ENCODE data around the gene AMIGO1.
A peak's percentile ranks its signal among the peaks of the same experiment; 100 is the strongest.

AMIGO1 gene

GRCh38 chr1:109502364-109502851 lies 7.1 kb downstream of the AMIGO1 start:
- DNase-seq (ENCODE audit: low read depth), result no peak

DNA sequence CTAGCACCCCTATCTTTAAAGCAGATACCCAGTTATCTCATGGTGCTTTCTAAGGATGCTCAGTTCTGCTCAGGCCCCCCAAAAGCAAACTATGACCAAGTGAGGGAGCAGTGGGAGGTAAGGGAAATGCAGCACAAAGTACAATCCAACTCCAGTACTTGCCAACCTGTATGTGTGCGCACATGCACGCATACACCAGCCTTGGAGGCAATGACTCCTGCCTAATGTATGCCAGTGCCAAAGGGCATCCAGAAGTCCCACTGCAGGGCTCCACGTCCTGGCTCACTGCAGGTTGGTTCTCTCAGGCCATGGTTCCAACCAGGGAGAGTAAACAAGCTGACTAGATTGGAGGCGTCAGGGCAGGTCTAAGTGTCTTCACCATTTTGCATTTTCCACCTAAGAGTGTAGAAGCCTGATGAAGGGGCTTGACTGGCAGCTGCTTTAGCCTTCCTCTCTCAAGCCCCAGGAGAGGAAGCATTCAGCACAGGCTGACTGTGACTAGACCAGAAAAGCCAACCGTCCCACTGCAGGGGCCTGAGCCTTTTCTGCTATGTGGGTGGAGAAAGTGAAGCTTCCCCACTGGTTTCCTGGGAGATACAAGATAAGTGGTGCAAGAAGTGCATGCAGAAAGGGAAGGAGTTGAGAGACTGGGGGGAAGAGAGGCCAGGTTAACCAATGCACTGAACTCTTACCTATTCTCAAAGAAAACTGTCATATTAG lies 7.7 kb downstream of the AMIGO1 start:
- no peak for DNase-seq (ENCODE audit: low read depth)

GRCh38 chr1:109500941-109501381 lies 8.6 kb downstream of the AMIGO1 start:
- no peak for DNase-seq (ENCODE audit: low read depth)

- no peak for DNase-seq (ENCODE audit: low read depth)
Observed at GRCh38 chr1:109499661-109500536, 9.6 kb downstream of the AMIGO1 start.

DNA sequence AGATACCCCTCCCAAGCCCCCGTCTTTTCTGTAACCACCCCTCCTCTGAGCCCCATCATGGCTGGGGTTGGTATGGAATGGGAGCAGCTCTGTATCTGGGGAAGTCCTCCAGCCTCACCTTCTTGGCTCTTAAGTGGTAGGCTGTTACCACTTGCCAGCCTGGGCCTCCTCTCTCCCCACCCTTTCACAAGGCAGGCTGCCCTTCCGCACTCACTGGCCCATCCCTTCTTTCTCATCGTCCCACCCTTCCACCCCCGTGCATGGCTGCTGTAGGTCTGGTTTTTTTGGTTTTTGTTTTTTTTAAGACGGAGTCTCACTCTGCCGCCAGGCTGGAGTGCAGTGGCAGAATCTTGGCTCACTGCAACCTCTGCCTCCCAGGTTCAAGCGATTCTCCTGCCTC lies 10.4 kb downstream of the AMIGO1 start:
- no peak for DNase-seq (ENCODE audit: low read depth)

GRCh38 chr1:109498161-109498801 lies 11.2 kb downstream of the AMIGO1 start:
- no peak for DNase-seq (ENCODE audit: low read depth)

DNA sequence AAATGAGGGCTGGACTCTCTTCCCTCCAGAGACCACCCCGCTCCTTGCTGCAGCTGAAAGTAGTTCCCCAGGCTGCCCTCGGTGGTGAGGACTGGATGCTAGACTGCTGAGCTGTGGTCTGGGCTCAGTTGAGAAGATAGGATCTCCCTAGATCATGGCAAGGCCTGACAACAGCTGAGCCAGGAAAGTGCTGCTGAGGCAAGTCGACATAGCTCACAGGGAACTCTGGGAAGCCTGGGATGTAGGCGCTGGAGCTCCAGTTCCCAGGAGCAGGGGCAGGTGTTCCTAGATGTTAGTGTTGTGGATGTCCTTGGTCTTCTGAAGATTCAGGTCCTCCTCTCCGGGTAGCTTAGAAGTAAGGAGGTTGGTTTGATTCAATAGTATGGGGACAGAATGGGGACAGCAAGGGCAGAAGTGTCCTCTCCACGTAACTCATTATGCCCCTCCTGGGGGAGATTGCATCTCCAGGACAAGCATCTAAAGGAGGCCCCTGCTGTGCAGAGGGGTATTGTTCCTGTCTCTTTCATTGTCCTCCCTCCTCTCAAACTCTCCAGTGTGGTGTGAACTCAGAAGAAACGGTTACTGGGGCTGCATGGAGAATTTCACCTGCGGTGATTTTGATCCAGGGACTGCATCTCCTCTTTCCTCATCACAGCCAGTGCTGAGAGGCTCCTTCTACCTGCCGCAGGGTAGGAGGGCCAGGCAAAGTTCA lies 11.9 kb downstream of the AMIGO1 start:
- DNase-seq (ENCODE audit: low read depth), result no peak

DNA sequence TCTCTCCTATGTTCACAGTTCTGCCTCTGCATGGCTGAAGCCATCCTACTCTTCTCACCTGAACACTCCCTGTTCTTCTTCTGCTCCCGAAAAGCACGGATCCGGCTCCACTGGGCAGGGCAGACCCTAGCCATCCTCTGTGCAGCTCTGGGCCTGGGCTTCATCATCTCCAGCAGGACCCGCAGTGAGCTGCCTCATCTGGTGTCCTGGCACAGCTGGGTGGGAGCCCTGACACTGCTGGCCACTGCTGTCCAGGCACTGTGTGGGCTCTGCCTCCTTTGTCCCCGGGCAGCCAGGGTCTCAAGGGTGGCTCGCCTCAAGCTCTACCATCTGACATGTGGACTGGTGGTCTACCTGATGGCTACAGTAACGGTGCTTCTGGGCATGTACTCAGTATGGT lies 13.8 kb downstream of the AMIGO1 start:
- no peak for DNase-seq (ENCODE audit: low read depth)

DNA sequence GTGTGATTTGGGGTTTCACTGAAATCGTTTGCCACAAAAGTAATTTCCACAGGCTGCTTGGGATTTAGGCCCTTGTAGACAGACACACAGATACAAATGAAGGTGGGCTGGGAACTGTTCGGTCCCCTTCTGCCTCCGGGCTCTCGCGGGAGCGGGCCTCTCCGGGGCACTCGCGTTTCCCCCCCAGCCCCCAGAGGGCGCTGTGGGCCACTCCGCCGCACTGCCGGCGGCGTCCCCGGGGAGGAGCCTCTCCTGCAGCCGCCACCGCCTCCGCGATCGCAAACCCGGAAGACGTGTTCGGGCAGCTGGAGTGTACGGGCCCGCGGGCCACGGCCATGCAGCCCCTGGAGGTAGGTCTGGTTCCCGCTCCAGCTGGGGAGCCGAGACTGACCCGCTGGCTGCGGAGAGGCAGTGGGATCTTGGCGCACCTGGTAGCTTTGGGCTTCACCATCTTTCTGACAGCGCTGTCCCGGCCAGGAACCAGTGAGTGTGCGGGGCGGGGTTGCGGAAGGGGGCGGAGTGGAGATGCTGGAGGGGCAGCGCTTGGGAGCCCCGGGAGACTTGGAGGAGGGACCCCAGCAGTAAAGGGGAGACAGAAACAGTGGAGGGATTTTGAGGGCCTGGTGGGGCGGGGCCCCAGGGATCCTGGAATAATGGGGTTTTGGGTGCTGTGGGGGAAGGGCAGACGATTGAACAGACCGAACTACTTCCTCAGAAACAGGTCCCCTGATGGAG lies 15.6 kb downstream of the AMIGO1 start, which contains the start of gene CYB561D1:
Gene CYB561D1, plus strand, starts transcription at position 290 of the 735 bp plus-strand sequence. Its CDS starts 46 bp downstream, at position 336.
- DNase-seq (ENCODE audit: low read depth), result peak; percentile 83

GRCh38 chr1:109493227-109493626 lies 16.3 kb downstream of the AMIGO1 start:
- DNase-seq (ENCODE audit: low read depth), result no peak

- DNase-seq (ENCODE audit: low read depth), result no peak
Observed at GRCh38 chr1:109492779-109493178, 16.7 kb downstream of the AMIGO1 start.

DNA sequence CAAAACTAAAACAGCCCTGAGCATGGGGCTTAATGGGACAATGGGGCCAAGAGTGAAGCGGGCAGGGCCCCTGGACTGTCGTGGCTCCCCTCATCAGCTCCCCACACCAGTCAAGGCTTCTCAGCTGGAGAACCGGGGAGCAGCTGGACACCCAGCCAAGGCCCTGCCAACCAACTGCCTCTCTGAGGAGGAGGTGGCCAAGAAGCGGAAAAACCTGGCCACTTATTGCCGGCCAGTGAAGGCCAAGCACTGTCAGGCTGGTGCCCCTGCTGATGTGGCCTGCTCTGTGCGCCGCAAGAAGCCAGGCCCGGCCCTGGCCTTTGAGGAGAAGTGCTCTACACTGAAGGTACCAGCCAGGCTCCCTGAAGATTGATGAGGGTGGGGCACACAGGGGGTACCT lies 18.2 kb downstream of the AMIGO1 start:
- DNase-seq (ENCODE audit: low read depth), result no peak

DNA sequence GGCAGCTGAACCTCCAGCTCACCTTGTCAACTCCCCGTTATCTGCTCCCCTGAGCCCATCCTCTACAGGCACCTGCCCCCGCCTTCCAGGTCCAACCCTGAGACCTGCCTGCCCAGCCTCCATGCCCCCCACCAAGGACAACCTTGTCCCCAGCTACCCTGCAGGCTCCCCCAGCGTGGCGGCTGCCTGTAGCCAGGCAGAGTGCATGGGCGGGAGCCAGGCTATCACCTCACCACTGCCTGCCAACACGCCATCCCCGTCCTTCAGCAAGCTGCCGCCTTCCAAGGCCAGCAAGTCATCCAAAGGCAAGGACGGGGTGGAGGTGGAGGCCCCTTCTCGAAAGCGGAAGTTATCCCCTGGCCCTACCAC lies 18.6 kb downstream of the AMIGO1 start:
- no peak for DNase-seq (ENCODE audit: low read depth)

DNA sequence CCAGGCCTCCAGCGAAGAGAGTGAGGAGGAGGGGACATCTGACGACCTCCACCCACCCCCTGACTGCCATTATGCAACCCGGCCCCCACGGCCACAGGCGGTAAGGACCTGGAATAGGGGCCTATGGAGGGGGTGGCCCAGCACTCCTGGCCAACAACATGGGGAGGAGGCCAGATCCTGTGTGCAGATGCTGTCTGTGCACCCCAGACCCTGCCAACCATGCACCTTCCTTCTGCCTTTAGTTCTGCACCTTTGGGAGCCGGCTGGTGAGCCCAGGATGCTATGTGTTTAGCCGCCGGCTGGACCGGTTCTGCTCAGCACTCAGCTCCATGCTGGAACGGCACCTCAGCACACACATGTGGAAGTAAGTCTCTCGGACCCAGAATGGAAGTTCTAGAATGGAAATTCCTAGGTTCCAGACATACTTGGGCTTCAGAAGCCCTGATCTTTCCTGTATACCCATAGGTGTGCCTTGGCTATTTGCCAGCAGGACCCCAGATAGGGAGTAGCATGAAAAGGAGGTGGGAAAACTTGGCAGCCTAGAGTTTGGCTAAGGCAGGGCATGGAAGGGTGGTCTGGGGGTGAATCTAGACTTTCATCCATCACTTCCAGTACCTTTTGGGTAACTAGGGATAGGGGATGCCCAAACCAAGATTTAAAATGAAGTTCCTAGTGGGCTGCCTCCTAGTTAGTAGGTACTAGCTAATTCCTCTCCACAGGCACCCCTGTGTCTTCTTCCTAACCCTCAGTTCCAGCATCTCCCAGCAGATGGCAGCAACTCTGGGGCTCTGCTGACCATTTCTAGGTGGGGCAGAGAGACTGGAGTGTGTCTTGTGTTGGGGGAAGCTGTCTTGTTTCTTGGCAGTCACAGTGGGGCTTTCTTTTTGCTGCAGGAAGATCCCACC lies 19.2 kb downstream of the AMIGO1 start:
- peak; percentile 62 for DNase-seq (ENCODE audit: low read depth)

DNA sequence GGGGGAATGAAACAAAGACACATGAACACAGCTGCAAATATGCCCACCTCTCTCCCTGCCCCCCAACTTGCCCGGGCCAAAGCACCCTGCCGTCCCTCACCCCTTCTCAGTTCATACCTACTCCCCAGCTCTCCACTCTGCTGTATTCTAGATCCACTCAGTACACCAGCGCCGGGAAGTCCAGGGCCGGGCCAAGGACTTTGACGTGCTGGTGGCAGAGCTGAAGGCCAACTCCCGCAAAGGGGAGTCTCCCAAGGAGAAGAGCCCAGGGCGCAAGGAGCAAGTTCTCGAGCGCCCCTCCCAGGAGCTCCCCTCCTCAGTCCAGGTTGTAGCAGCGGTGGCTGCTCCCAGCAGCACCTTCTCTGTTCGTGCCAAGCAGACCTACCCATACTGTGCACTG lies 20.8 kb downstream of the AMIGO1 start:
- no peak for DNase-seq (ENCODE audit: low read depth)

DNA sequence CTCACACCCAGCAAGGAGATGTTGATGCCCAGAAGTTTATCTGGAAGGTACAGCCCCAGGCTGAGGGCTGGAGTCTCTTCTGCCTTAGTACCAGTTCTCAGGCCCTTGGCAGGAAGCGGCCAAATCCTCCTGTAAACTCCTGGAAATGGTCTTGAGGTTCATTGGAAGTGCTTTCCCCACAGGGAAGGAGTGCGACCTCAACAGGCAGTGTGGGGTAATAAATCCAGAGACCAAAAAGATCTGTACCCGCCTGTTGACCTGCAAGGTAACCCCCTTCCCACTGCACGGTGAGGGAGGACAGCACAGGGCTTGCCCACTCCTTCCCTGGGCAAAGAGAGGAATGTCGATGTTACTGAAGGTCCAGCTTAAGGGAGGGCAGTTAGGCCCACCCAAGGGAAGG lies 21.3 kb downstream of the AMIGO1 start:
- DNase-seq (ENCODE audit: low read depth), result no peak

DNA sequence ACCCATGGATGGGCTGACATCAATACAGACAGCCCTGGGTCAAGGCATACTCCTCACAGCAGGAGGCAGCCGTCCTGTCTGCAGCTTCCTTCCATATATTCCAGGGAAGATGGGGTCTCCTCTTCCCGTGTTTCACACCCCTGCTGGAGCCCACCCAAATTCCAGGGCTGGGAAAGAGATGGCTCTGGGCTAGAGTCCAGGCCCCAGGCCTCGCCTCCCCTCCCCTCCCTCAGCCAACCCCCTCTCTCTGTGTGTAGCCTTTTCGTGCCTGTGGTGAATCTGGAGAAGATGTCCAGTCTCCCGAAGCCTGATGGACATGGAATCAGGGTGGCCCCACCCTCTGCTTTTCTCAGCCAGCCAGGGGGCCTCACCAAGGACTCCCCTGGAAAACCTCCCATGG lies 22.3 kb downstream of the AMIGO1 start:
- DNase-seq (ENCODE audit: low read depth), result no peak

- no peak for DNase-seq (ENCODE audit: low read depth)
Observed at GRCh38 chr1:109485001-109485400, 24.5 kb downstream of the AMIGO1 start.

- no peak for DNase-seq (ENCODE audit: low read depth)
Observed at GRCh38 chr1:109484519-109484975, 25.0 kb downstream of the AMIGO1 start.

Measured in activated T-cell treated with anti-CD3 and anti-CD28 coated beads for 24 hours (primary cell).